AG08395 (cell line): Measurements from ENCODE around the gene PTAFR.

ENCODE experiments used
- DNase-seq: peaks from one replicate; pipeline ENCODE4 v3.0.0; 2012; ENCODE audit warnings: mixed read lengths, low spot score

Gene PTAFR

GRCh38 chr1:28175955-28176485, 470 bp downstream of the PTAFR start:
- no peak for DNase-seq

- peak; percentile 75 for DNase-seq
Observed at GRCh38 chr1:28173980-28174297, 2.6 kb downstream of the PTAFR start.

GRCh38 chr1:28173151-28173979, 3.1 kb downstream of the PTAFR start:
- DNase-seq: no peak

- DNase-seq: no peak
Observed at GRCh38 chr1:28172713-28173150, 3.8 kb downstream of the PTAFR start.

GRCh38 chr1:28171246-28171645, 5.2 kb downstream of the PTAFR start:
- DNase-seq: no peak

GRCh38 chr1:28170001-28170596, 6.4 kb downstream of the PTAFR start:
- DNase-seq: no peak

GRCh38 chr1:28163496-28164161, 12.9 kb downstream of the PTAFR start:
- no peak for DNase-seq

- no peak for DNase-seq
Observed at GRCh38 chr1:28162151-28162550, 14.3 kb downstream of the PTAFR start.

GRCh38 chr1:28161751-28162150, 14.7 kb downstream of the PTAFR start:
- no peak for DNase-seq

- DNase-seq: peak; percentile 78
Observed at GRCh38 chr1:28160782-28161266, 15.7 kb downstream of the PTAFR start.

GRCh38 chr1:28159680-28160079, 16.8 kb downstream of the PTAFR start:
- DNase-seq: no peak

GRCh38 chr1:28159243-28159642, 17.2 kb downstream of the PTAFR start:
- DNase-seq: no peak

GRCh38 chr1:28157894-28158293, 18.6 kb downstream of the PTAFR start:
- DNase-seq: no peak

- DNase-seq: no peak
Observed at GRCh38 chr1:28156821-28157220, 19.7 kb downstream of the PTAFR start.

GRCh38 chr1:28155628-28156027, 20.9 kb downstream of the PTAFR start:
- no peak for DNase-seq

GRCh38 chr1:28154078-28154594, 22.4 kb downstream of the PTAFR start:
- DNase-seq: no peak

- DNase-seq: no peak
Observed at GRCh38 chr1:28150125-28150780, 26.2 kb downstream of the PTAFR start.

GRCh38 chr1:28148880-28149195, 27.7 kb downstream of the PTAFR start:
- DNase-seq: no peak

GRCh38 chr1:28147264-28148094, 29.0 kb downstream of the PTAFR start:
- DNase-seq: no peak

- no peak for DNase-seq
Observed at GRCh38 chr1:28145728-28146127, 30.8 kb downstream of the PTAFR start.
